ENCODE results near the gene ELOVL2.
A peak's percentile ranks its signal among the peaks of the same experiment; 100 is the strongest.

The ELOVL2 gene

DNA sequence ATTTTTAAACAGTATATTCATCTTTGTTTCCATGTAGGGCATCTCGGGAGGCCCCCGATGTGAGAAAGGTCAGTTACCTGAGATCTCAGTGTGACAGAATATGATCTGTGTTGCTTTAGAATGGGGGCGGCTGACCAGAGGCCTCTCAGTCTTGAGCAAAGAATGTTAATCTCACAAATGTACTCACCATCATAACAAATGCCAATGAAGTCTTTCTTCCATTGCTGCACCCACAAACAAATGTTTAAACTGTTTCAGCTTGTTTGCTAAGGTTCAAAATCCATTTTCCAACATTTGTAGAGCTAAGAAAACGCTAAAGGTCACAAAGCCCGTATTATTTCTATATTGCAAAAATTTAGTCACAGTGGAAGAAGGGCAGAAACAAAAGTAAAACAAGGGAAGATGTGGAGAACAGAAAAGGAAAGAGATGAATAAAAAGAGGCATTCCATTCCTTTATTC lies 31.8 kb downstream of the ELOVL2 start:
- DNase-seq (ENCODE audit: low spot score) (no peak), ATAC-seq (ENCODE audit: low read depth) (no peak; the same call in 1 of the 3 replicates)
- Histone ChIP-seq H3K4me1 (ENCODE audit: insufficient read depth, poor library complexity, severe bottlenecking) (peaks cover 36% of the 10 kb centered on the region), H3K27ac (ENCODE audit: poor library complexity, severe bottlenecking) (peak overlapping the region; percentile 21), H3K4me3 (ENCODE audit: severe bottlenecking) (no peak overlapping the region), H3K27me3 (ENCODE audit: insufficient read depth, poor library complexity, severe bottlenecking) (no peaks in the 10 kb centered on the region), H3K9me3 (ENCODE audit: severe bottlenecking) (no peaks in the 10 kb centered on the region), H3K36me3 (ENCODE audit: low read depth) (no peaks in the 10 kb centered on the region)
- TF ChIP-seq, protein P1, sequence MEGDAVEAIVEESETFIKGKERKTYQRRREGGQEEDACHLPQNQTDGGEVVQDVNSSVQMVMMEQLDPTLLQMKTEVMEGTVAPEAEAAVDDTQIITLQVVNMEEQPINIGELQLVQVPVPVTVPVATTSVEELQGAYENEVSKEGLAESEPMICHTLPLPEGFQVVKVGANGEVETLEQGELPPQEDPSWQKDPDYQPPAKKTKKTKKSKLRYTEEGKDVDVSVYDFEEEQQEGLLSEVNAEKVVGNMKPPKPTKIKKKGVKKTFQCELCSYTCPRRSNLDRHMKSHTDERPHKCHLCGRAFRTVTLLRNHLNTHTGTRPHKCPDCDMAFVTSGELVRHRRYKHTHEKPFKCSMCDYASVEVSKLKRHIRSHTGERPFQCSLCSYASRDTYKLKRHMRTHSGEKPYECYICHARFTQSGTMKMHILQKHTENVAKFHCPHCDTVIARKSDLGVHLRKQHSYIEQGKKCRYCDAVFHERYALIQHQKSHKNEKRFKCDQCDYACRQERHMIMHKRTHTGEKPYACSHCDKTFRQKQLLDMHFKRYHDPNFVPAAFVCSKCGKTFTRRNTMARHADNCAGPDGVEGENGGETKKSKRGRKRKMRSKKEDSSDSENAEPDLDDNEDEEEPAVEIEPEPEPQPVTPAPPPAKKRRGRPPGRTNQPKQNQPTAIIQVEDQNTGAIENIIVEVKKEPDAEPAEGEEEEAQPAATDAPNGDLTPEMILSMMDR (IDR thresholded peaks at IDR 0.05; ENCODE audit: poor library complexity, severe bottlenecking): no peak

DNA sequence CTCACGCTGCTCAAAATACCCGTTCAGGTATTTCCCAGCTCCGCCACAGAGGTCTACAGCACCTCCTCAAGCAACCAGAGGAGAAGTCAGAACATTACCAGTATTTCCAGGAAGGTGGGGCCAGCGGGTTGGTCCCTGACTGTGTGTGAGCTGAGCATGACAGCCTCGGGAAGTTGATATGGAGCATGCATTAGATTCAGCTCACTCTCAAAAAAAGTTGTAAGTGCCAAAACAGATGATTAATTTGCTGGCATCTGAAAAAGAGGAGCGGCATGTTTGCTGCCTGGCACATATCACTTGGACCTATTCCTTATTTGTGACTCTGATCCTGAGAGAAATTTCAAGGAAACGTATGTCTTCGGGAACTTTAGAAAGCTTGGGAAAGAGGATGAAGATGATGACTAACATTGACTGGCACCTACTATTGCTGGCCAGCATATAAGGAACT lies 32.3 kb downstream of the ELOVL2 start:
- no peaks in the 10 kb centered on the region for H3K9me3 ChIP-seq (ENCODE audit: severe bottlenecking)
- H3K4me3 ChIP-seq (ENCODE audit: severe bottlenecking): no peak overlapping the region
- TF ChIP-seq, protein P1 (IDR thresholded peaks at IDR 0.05; ENCODE audit: poor library complexity, severe bottlenecking): peak; percentile 28
- H3K36me3 ChIP-seq (ENCODE audit: low read depth): no peaks in the 10 kb centered on the region
- DNase-seq (ENCODE audit: low spot score): no peak
- peak; percentile 87 for ATAC-seq (ENCODE audit: low read depth)
- H3K4me1 ChIP-seq (ENCODE audit: insufficient read depth, poor library complexity, severe bottlenecking): peaks cover 36% of the 10 kb centered on the region
- H3K27me3 ChIP-seq (ENCODE audit: insufficient read depth, poor library complexity, severe bottlenecking): no peaks in the 10 kb centered on the region
- peak overlapping the region; percentile 21 for H3K27ac ChIP-seq (ENCODE audit: poor library complexity, severe bottlenecking)

DNA sequence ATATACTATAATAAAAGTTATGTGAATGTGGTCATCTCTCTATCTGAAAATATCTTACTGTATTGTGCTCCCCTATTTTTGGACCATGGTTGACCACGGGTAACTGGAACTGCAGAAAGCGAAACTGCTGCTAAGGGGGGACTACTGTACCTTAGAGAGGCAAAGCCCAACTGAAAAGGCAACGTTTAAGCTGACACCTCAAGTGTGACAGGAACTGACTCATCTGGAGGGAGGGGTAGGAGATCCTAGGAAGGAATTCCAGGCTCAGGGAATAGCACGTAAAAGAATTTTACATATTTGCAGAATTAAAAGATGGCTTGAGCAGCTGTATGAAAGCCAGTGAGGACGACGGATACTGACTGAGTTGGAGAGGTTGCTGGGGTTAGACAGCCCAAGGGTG lies 34.8 kb downstream of the ELOVL2 start:
- peaks cover 36% of the 10 kb centered on the region for H3K4me1 ChIP-seq (ENCODE audit: insufficient read depth, poor library complexity, severe bottlenecking)
- peak; percentile 57 for ATAC-seq (ENCODE audit: low read depth)
- TF ChIP-seq, protein P1 (IDR thresholded peaks at IDR 0.05; ENCODE audit: poor library complexity, severe bottlenecking): no peak
- H3K9me3 ChIP-seq (ENCODE audit: severe bottlenecking): no peaks in the 10 kb centered on the region
- no peak for DNase-seq (ENCODE audit: low spot score)
- H3K27me3 ChIP-seq (ENCODE audit: insufficient read depth, poor library complexity, severe bottlenecking): no peaks in the 10 kb centered on the region
- H3K27ac ChIP-seq (ENCODE audit: poor library complexity, severe bottlenecking): peak overlapping the region; percentile 42
- no peaks in the 10 kb centered on the region for H3K36me3 ChIP-seq (ENCODE audit: low read depth)
- no peak overlapping the region for H3K4me3 ChIP-seq (ENCODE audit: severe bottlenecking)

DNA sequence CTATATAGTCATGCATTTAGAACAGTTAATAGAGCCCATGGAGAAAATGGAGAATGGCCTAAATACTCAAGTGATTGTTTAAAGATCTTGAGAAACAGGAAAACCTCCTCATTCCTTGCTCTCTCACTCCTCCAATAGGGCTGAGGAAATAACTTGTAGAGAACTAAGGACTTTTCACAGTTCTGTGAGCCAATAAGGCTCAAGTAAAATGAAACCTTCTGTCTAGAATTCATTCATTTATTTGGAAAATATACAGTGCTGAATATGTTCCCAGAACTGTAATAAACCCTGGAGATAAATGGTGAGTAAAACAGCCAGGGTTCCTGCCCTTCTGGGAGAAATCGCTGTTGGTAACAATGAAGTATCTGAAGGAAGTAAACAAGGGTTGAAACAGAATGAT lies 35.3 kb downstream of the ELOVL2 start:
- H3K4me1 ChIP-seq (ENCODE audit: insufficient read depth, poor library complexity, severe bottlenecking): peaks cover 36% of the 10 kb centered on the region
- H3K27me3 ChIP-seq (ENCODE audit: insufficient read depth, poor library complexity, severe bottlenecking): no peaks in the 10 kb centered on the region
- TF ChIP-seq, protein P1 (IDR thresholded peaks at IDR 0.05; ENCODE audit: poor library complexity, severe bottlenecking): no peak
- ATAC-seq (ENCODE audit: low read depth) (no peak), DNase-seq (ENCODE audit: low spot score) (no peak)
- H3K27ac ChIP-seq (ENCODE audit: poor library complexity, severe bottlenecking): peak overlapping the region; percentile 42
- no peaks in the 10 kb centered on the region for H3K9me3 ChIP-seq (ENCODE audit: severe bottlenecking)
- no peaks in the 10 kb centered on the region for H3K36me3 ChIP-seq (ENCODE audit: low read depth)
- H3K4me3 ChIP-seq (ENCODE audit: severe bottlenecking): no peak overlapping the region

DNA sequence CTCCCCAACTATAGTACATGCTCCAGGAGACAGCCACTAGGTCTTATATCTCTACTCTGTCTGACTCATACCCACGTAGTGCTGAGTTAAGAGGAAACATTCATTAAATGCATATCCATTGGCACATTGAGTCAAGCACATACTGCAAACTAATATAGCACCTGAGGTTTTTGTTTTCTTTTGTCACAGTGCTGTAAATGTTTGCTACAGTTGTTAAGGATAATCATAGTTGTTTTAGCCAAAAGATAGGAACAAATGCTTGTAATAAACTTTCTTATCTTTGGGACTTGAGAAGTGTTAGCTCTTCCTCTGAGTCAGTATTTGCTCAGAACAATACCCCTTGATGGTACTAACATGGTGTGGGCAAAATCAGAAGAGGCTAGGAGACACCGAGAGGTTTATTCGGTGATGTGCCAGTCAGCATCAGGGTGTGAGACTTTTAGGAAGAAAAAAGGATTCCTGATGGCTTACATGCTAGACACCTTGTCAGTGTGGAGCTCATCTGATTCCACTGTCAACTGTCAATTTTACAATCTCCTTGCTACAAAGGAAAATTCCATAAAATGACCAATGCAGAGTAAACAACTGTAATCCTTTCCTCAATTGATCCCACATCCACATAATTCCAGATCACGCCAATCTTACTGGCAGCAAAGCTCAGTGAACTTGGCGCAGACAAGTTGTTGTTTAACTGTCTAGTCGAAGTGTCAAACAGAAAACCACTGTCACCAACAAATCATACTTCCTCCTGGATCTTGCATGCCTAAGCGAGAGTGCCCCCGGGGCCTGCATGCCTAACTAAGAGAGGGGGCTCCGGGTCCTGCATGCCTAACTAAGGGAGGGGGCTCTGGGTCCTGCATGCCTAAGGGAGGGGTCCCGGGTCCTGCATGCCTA lies 36.1 kb downstream of the ELOVL2 start:
- H3K27ac ChIP-seq (ENCODE audit: poor library complexity, severe bottlenecking): peak overlapping the region; percentile 42
- no peak overlapping the region for H3K4me3 ChIP-seq (ENCODE audit: severe bottlenecking)
- DNase-seq (ENCODE audit: low spot score): no peak
- peak; percentile 78 for ATAC-seq (ENCODE audit: low read depth)
- TF ChIP-seq, protein P1 (IDR thresholded peaks at IDR 0.05; ENCODE audit: poor library complexity, severe bottlenecking): no peak
- no peaks in the 10 kb centered on the region for H3K27me3 ChIP-seq (ENCODE audit: insufficient read depth, poor library complexity, severe bottlenecking)
- peaks cover 36% of the 10 kb centered on the region for H3K4me1 ChIP-seq (ENCODE audit: insufficient read depth, poor library complexity, severe bottlenecking)
- no peaks in the 10 kb centered on the region for H3K36me3 ChIP-seq (ENCODE audit: low read depth)
- H3K9me3 ChIP-seq (ENCODE audit: severe bottlenecking): no peaks in the 10 kb centered on the region
